IMR-90 (cell line): ENCODE results near the gene TRIM46. TPM values are rescaled to one million over a fixed set of nuclear protein-coding genes. Genes with fewer than 3 reads are reported as not detected.

ENCODE experiments used
- ATAC-seq: fragments of 200-7000 bp; cut with Tn5 transposase; 2 replicates; pipeline ENCODE4 v1.9.1; 2020; ENCODE audit warnings: low read depth, mild to moderate bottlenecking, moderate library complexity
- BruUV-seq: library from RNA; stranded (reverse); fragments of 400-500 nt; replicated peaks from 2 replicates; lab custom pipeline; 2021; lab: Mats Ljungman, UMichigan
- CTCF ChIA-PET: fragments of 300-600 bp; formaldehyde crosslinking; extraction: SDS; loops from one replicate; lab custom pipeline; 2021; ENCODE audit warnings: antibody characterized with exemption; lab: Yijun Ruan, JAX
- POLR2A ChIA-PET: fragments of 300-600 bp; sonication (Branson Sonifier 250); formaldehyde crosslinking; loops from one replicate; lab custom pipeline; 2022; ENCODE audit warnings: antibody characterized with exemption; ENCODE audit not compliant: unreplicated experiment; lab: Charles Lee
- DNase-seq: peaks from one replicate; pipeline ENCODE4 v3.0.0; 2013
- H2AFZ ChIP-seq: replicated peaks from 2 replicates; pipeline ENCODE3; 2013; ENCODE audit warnings: low read length, mild to moderate bottlenecking; ENCODE audit not compliant: poor library complexity
- H2AK5ac ChIP-seq: 2 replicates; pipeline ENCODE4 v1.6.1; 2013; ENCODE audit warnings: low read depth, low read length, inconsistent platforms
- H2AK9ac ChIP-seq: replicated peaks from 2 replicates; pipeline ENCODE3; 2013; ENCODE audit warnings: mild to moderate bottlenecking, low read depth, low read length, moderate library complexity; ENCODE audit not compliant: poor library complexity
- H2BK120ac ChIP-seq: 2 replicates; pipeline ENCODE4 v1.6.1; 2013; ENCODE audit warnings: low read depth, low read length, inconsistent platforms
- H2BK15ac ChIP-seq: 3 replicates; pipeline ENCODE4 v1.6.1; 2013; ENCODE audit warnings: low read depth, low read length, inconsistent platforms
- H2BK20ac ChIP-seq: 2 replicates; pipeline ENCODE4 v1.6.1; 2013; ENCODE audit warnings: low read depth, mild to moderate bottlenecking, inconsistent platforms, low read length, moderate library complexity
- H2BK5ac ChIP-seq: 2 replicates; pipeline ENCODE4 v1.6.1; 2013; ENCODE audit warnings: mild to moderate bottlenecking, low read depth, low read length, inconsistent platforms; ENCODE audit not compliant: poor library complexity, severe bottlenecking
- H3K14ac ChIP-seq: replicated peaks from 2 replicates; pipeline ENCODE4 v1.6.1; 2013; ENCODE audit warnings: low read depth, low read length, inconsistent platforms
- H3K18ac ChIP-seq: 2 replicates; pipeline ENCODE4 v1.6.1; 2013; ENCODE audit warnings: low read depth, low read length, control low read depth
- H3K23ac ChIP-seq: 2 replicates; pipeline ENCODE4 v1.6.1; 2013; ENCODE audit warnings: low read depth, low read length, inconsistent platforms
- H3K27ac ChIP-seq: 2 replicates; pipeline ENCODE4 v1.5.1; 2013; ENCODE audit warnings: mild to moderate bottlenecking, control low read depth, low read length; ENCODE audit not compliant: insufficient read depth
- H3K27me3 ChIP-seq: 2 replicates; pipeline ENCODE4 v1.6.1; 2013; ENCODE audit warnings: low read length; ENCODE audit not compliant: control insufficient read depth, insufficient read depth
- H3K36me3 ChIP-seq: 2 replicates; pipeline ENCODE4 v1.6.1; 2013; ENCODE audit warnings: low read length, mixed read lengths; ENCODE audit not compliant: control insufficient read depth, insufficient read depth
- H3K4ac ChIP-seq: 2 replicates; pipeline ENCODE4 v1.6.1; 2013; ENCODE audit warnings: low read depth, low read length, inconsistent platforms
- H3K4me1 ChIP-seq: 2 replicates; pipeline ENCODE4 v1.6.1; 2013; ENCODE audit warnings: low read length, mixed read lengths; ENCODE audit not compliant: control insufficient read depth, insufficient read depth
- H3K4me2 ChIP-seq: 2 replicates; pipeline ENCODE4 v1.6.1; 2013; ENCODE audit warnings: low read depth, mild to moderate bottlenecking, control low read depth, low read length, moderate library complexity
- H3K4me3 ChIP-seq: 2 replicates; pipeline ENCODE4 v1.5.1; 2013; ENCODE audit warnings: low read depth, mild to moderate bottlenecking, control low read depth, low read length, moderate library complexity; ENCODE audit not compliant: insufficient read depth
- H3K56ac ChIP-seq: 2 replicates; pipeline ENCODE4 v1.6.1; 2013; ENCODE audit warnings: low read length, inconsistent platforms; ENCODE audit not compliant: insufficient read depth; ENCODE audit errors: extremely low read depth
- H3K79me1 ChIP-seq, 2 experiments: 2 replicates each; pipeline ENCODE4 v1.6.1; 2013; ENCODE audit warnings: low read length in 2 of 2, inconsistent platforms in 1 of 2, low read depth in 1 of 2
- H3K9ac ChIP-seq: 2 replicates; pipeline ENCODE4 v1.6.1; 2013; ENCODE audit warnings: low read depth, low read length, control low read depth
- H3K9me1 ChIP-seq: 2 replicates; pipeline ENCODE4 v1.6.1; 2013; ENCODE audit warnings: low read length, inconsistent platforms; ENCODE audit not compliant: insufficient read depth
- H3K9me3 ChIP-seq: 2 replicates; pipeline ENCODE4 v1.6.1; 2013; ENCODE audit warnings: low read length; ENCODE audit not compliant: control insufficient read depth, insufficient read depth
- H4K20me1 ChIP-seq: 2 replicates; pipeline ENCODE4 v1.6.1; 2013; ENCODE audit warnings: low read length, inconsistent platforms; ENCODE audit not compliant: insufficient read depth
- H4K5ac ChIP-seq: 2 replicates; pipeline ENCODE4 v1.6.1; 2013; ENCODE audit warnings: mild to moderate bottlenecking, low read depth, low read length, control low read depth
- H4K8ac ChIP-seq, 2 experiments: 2 replicates each; pipeline ENCODE4 v1.6.1; 2013; ENCODE audit warnings: low read depth in 2 of 2, low read length in 2 of 2, control low read depth in 1 of 2, inconsistent platforms in 1 of 2
- H4K91ac ChIP-seq: 2 replicates; pipeline ENCODE4 v1.6.1; 2013; ENCODE audit warnings: low read depth, low read length, inconsistent platforms; ENCODE audit not compliant: insufficient read depth
- BHLHE40 ChIP-seq: fragments of 150-350 bp; IDR thresholded peaks from 2 replicates; pipeline ENCODE4 v1.6.1; 2016; ENCODE audit warnings: mild to moderate bottlenecking, low read depth, low read length
- CEBPB ChIP-seq: IDR thresholded peaks from 2 replicates; pipeline ENCODE4 v1.6.1; 2012; ENCODE audit warnings: low read depth, low read length, improper control_type of control experiment
- CHD1 ChIP-seq: IDR thresholded peaks from 2 replicates; pipeline ENCODE4 v1.6.1; 2012; ENCODE audit warnings: low read depth, low read length, improper control_type of control experiment
- ELK1 ChIP-seq: fragments of 150-350 bp; IDR thresholded peaks from 2 replicates; pipeline ENCODE4 v1.6.1; 2016; ENCODE audit warnings: low read depth, mild to moderate bottlenecking, low read length, moderate library complexity, borderline replicate concordance
- FOS ChIP-seq: fragments of 150-350 bp; IDR thresholded peaks from 2 replicates; pipeline ENCODE4 v1.6.1; 2016; ENCODE audit warnings: low read depth, low read length
- MAFK ChIP-seq: IDR thresholded peaks from 2 replicates; pipeline ENCODE4 v1.6.1; 2012; ENCODE audit warnings: low read depth, low read length, improper control_type of control experiment
- MAZ ChIP-seq: IDR thresholded peaks from 2 replicates; pipeline ENCODE4 v1.6.1; 2012; ENCODE audit warnings: low read depth, mild to moderate bottlenecking, low read length, improper control_type of control experiment, moderate library complexity, borderline replicate concordance
- MXI1 ChIP-seq: IDR thresholded peaks from 2 replicates; pipeline ENCODE4 v1.6.1; 2012; ENCODE audit warnings: low read depth, mild to moderate bottlenecking, low read length, moderate library complexity, borderline replicate concordance
- NFE2L2 ChIP-seq: fragments of 150-350 bp; IDR thresholded peaks from 2 replicates; pipeline ENCODE4 v1.6.1; 2016; ENCODE audit warnings: low read depth, mild to moderate bottlenecking, low read length
- POLR2A ChIP-seq: IDR thresholded peaks from 2 replicates; pipeline ENCODE4 v1.6.1; 2012; ENCODE audit warnings: mild to moderate bottlenecking, low read depth, low read length
- RCOR1 ChIP-seq: IDR thresholded peaks from 2 replicates; pipeline ENCODE4 v1.6.1; 2012; ENCODE audit warnings: mild to moderate bottlenecking, low read length, improper control_type of control experiment; ENCODE audit not compliant: insufficient replicate concordance
- SMC3 ChIP-seq: fragments of 150-350 bp; IDR thresholded peaks from 2 replicates; pipeline ENCODE4 v1.6.1; 2016; ENCODE audit warnings: low read depth, mild to moderate bottlenecking, antibody characterized with exemption, low read length, moderate library complexity
- WGBS, 2 experiments: methylation state at CpG; one replicate each; pipeline versions ENCODE4 v1.1.5 to v1.1.7; 2013; ENCODE audit warnings: missing lambda C conversion rate in 2 of 2; ENCODE audit not compliant: insufficient read length in 1 of 2; ENCODE audit errors: extremely low coverage in 2 of 2; 5-methylcytosine and 5-hydroxymethylcytosine counted together
- dilution Hi-C: fragments of 300-500 bp; cut with HindIII; formaldehyde crosslinking; loops from one replicate; pipeline ENCODE4 v1.14.3; 2018; ENCODE audit warnings: low sequenced_read_pairs; ENCODE audit not compliant: unreplicated experiment
- in situ Hi-C: fragments of 300-500 bp; cut with MboI; formaldehyde crosslinking; loops from 3 replicates; pipeline ENCODE4 v1.14.3; 2019; ENCODE audit warnings: low sequenced_read_pairs, inconsistent platforms, mixed read lengths
- intact Hi-C: fragments of 100-400 bp; cut with micrococcal nuclease; formaldehyde crosslinking; loops from 2 replicates; pipeline ENCODE4 v1.10.0; 2022
- polyA plus RNA-seq, 3 experiments: library from polyadenylated mRNA; depleted of rRNA; stranded (reverse); fragments of >200 nt; gene quantifications; 2 replicates each; pipeline ENCODE4 v1.2.3, GENCODE V29; 2012; ENCODE audit warnings: low replicate concordance in 1 of 3
- total RNA-seq: library from RNA; depleted of rRNA; stranded (reverse); fragments of >200 nt; gene quantifications from 2 replicates; pipeline ENCODE4 v1.2.3, GENCODE V29; 2012
- TF ChIP-seq, protein P1 (sequence below): conservative IDR thresholded peaks from 2 replicates; pipeline ENCODE4 v1.5.1; 2012; ENCODE audit warnings: mild to moderate bottlenecking, low read depth, low read length, improper control_type of control experiment
- TF ChIP-seq, protein P2 (sequence below): fragments of 150-350 bp; IDR thresholded peaks from 2 replicates; pipeline ENCODE4 v1.6.1; 2017; ENCODE audit warnings: mild to moderate bottlenecking, antibody characterized with exemption, low read length, low read depth

Gene TRIM46
- total and polyA plus RNA-seq, 2 of the 4 experiments (the other 2 are of a cell fraction): 2.3 to 6.2 TPM

DNA sequence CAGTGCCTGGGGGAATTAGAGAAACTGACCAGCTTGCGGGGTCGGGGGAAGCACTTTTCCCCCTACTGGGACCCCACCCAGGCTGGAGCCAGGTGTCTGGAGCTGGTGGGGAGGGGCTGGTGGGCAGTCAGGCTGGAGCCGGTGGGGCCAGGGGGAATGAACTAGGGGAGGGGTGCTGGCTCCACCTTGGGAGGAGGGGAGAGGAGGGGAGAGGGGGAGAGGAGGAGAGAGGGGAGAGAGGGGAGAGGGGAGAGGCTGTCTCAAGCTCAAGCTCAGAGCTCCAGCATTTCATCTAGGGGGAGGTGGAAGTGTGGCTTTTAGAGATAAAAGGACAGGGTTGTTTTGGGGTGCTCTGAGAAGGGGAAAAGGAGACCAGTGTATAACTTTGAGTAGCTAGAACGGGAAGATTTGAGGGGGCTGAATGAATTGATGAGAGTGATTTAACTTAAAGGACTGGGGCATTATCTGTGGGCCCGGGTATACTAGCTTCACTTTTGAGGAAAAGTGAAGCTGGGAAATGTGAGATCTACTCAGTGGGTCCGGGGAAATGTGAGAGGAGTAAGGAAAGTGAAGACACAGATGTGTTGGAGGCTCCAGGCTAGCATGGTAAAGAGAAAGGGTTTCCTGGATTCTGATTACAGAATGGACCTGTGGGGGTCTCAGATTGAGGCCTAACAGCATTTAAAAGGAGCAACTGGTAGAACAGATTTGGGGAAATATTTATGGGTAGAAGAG is 43.2 kb upstream of the TRIM46 start:
- H3K36me3 ChIP-seq: peaks cover 6% of the 10 kb centered on the region
- no peak overlapping the region for H2BK20ac ChIP-seq
- dilution Hi-C loops: no loop called here
- no peak overlapping the region; the same call in 1 of the 2 replicates for H3K4me2 ChIP-seq
- BruUV-seq: no TSS peak
- H3K9me3 ChIP-seq: no peaks in the 10 kb centered on the region
- CTCF ChIA-PET: interaction anchor here (0.5 kb wide), 1 partner anchor 16 kb away, joined by 7 read pairs; no protein-coding TSS in a partner anchor
- H3K9ac ChIP-seq: no peak overlapping the region
- in situ Hi-C loops: no loop called here
- H2AK9ac ChIP-seq: peak overlapping the region; percentile 84
- TF ChIP-seq FOS (no peak), MAZ (no peak), CHD1 (no peak), ELK1 (no peak), SMC3 (no peak), RCOR1 (no peak), MAFK (no peak), NFE2L2 (no peak), CEBPB (no peak), BHLHE40 (no peak), MXI1 (no peak), POLR2A (no peak)
- TF ChIP-seq, protein P1, sequence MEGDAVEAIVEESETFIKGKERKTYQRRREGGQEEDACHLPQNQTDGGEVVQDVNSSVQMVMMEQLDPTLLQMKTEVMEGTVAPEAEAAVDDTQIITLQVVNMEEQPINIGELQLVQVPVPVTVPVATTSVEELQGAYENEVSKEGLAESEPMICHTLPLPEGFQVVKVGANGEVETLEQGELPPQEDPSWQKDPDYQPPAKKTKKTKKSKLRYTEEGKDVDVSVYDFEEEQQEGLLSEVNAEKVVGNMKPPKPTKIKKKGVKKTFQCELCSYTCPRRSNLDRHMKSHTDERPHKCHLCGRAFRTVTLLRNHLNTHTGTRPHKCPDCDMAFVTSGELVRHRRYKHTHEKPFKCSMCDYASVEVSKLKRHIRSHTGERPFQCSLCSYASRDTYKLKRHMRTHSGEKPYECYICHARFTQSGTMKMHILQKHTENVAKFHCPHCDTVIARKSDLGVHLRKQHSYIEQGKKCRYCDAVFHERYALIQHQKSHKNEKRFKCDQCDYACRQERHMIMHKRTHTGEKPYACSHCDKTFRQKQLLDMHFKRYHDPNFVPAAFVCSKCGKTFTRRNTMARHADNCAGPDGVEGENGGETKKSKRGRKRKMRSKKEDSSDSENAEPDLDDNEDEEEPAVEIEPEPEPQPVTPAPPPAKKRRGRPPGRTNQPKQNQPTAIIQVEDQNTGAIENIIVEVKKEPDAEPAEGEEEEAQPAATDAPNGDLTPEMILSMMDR: no peak
- TF ChIP-seq, protein P2, sequence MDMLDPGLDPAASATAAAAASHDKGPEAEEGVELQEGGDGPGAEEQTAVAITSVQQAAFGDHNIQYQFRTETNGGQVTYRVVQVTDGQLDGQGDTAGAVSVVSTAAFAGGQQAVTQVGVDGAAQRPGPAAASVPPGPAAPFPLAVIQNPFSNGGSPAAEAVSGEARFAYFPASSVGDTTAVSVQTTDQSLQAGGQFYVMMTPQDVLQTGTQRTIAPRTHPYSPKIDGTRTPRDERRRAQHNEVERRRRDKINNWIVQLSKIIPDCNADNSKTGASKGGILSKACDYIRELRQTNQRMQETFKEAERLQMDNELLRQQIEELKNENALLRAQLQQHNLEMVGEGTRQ: no peak
- H3K9me1 ChIP-seq: peaks cover 16% of the 10 kb centered on the region; the same call in 1 of the 2 replicates
- WGBS, 2 experiments: 19% methylated on average over 3 of the region's 6 CpGs; no CpG with 5 or more reads in 1 of the 2 experiments
- no peak overlapping the region for H2BK15ac ChIP-seq
- no peak overlapping the region for H3K18ac ChIP-seq
- intact Hi-C loops: no loop called here
- H3K27ac ChIP-seq: no peak overlapping the region
- peaks cover 25% of the 10 kb centered on the region for H3K4me1 ChIP-seq
- peaks cover 2% of the 10 kb centered on the region; the same call in 1 of the 2 replicates for H4K20me1 ChIP-seq
- no peak overlapping the region for H4K8ac ChIP-seq
- no peak overlapping the region for H3K4me3 ChIP-seq
- H4K91ac ChIP-seq: no peak overlapping the region
- peak overlapping the region; percentile 51; the same call in 1 of the 2 replicates for H3K23ac ChIP-seq
- H3K14ac ChIP-seq: no peak overlapping the region
- no peak for ATAC-seq
- POLR2A ChIA-PET: interaction anchor here (0.6 kb wide), 1 partner anchor 8 kb away, joined by 10 read pairs; no protein-coding TSS in a partner anchor
- no peak overlapping the region for H3K4ac ChIP-seq
- no peak overlapping the region for H2BK120ac ChIP-seq
- no peak overlapping the region for H2AFZ ChIP-seq
- no peak overlapping the region for H2BK5ac ChIP-seq
- no peak for DNase-seq
- no peak overlapping the region for H4K5ac ChIP-seq
- H3K27me3 ChIP-seq: peaks cover 33% of the 10 kb centered on the region
- peaks cover 0 to 5% of the 10 kb centered on the region in 2 experiments; a peak in 1 of 4 replicates for H3K79me1 ChIP-seq
- no peak overlapping the region for H3K56ac ChIP-seq
- no peak overlapping the region for H2AK5ac ChIP-seq
